Stimulated activated CD4-positive, alpha-beta T cell treated with anti-CD3 and anti-CD28 coated beads, TNF-alpha, amount 100 ng/mL, for 24 hours (primary cell): ENCODE results near the gene ARIH2.
A peak's percentile ranks its signal among the peaks of the same experiment; 100 is the strongest.

Experiments used
- DNase-seq, 3 experiments: peaks; one replicate each; pipeline ENCODE4 v3.0.0-alpha.2; 2020; ENCODE audit warnings: low read depth in 3 of 3

ARIH2 gene

GRCh38 chr3:48929358-48930035 lies 10.9 kb downstream of the ARIH2 start:
- no peak for DNase-seq

DNA sequence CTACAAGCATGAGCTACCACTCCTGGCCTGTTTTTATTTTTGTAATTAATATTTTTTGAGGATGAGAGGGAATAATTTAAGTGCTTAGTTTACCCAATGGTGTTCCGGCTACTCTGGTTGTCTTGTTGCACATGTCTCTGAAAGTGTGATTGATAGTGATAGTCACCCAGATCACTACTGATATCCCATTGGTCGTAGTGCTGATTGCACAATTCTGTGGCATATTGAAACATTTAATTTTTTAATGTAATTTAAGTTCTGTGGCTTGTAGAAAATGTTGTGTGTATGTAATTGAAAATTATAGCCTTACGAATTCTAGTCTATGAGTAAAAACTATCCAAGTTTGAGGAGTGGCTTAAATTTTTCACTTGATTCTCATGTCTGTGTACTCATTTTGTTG lies 11.9 kb downstream of the ARIH2 start:
- DNase-seq: no peak

DNA sequence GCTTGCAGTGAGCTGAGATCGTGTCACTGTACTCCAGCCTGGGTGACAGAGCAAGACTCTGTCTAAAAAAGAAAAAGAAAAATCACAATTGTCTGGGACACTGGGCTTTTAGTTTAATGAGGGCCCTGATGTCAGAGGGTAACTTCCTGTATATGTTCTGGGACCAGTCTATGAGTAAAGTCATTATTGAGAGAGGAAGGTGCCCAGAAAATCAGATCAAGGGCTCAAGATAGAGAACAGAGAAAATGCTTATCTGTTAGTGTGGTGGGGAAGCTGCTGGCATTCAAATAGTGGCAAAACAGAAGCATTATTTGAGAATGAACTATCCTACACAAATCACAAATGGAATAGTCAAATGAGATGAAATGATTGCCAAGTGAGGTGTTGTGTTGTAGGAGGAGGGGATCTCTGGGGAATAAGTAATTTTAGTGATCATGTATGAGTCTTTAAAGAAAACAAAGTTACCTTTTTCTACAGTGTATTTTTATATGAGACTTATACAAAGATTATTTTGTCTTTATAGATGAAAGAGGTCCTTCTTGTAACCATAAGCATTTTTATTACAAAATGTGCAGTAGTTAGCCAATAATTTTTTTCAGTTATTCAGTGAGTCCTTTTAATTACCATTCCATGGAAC lies 13.4 kb downstream of the ARIH2 start:
- DNase-seq: no peak

DNA sequence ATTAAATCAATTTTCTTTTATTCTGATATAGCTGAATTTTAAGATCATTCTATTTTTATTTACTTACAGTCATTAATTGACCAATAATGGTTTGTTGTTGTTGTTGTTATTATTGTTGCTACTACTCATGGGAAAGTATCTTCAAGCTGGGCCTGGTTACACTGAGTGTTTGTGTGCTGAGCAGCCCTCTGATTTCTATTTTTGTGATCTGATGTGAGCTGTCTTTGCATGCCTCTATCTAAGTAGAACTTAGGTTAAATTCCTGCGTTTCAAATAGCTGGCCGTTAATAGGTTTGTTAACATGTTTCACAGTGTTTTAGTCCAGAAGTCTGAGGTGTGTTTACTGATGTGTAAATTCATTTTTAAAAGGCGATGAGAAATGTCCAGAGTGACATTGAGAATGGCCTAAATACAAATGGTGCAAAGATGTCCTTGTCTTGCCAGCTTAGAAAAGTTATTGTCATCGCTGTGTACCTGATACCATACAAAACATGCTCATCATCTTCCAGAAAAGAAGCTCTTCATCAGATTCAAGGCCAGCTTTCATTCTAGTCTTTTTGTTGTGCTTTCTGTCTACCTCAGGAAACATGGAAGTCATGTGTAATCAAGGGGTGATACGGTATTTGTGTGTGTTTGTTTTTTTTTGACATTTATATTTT lies 15.8 kb downstream of the ARIH2 start:
- no peak for DNase-seq

DNA sequence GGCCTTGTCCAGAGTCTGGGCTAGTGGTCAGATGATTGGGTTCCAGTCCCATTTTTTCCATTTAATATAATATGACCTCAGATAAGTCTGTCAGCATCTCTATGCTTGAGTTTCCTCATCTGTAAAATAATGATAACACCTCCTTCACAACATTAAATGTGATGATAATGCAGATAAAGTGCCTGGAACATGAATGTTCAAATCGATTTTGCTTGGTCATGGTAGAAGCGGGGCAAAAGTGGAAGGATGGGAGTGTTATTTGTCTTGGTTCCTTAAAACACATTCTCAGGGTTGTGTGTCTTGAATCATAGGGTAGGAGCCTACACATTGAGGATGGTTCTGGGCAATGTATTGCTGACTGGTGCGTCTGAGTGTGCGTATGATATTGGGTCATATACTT lies 16.9 kb downstream of the ARIH2 start:
- no peak for DNase-seq

- DNase-seq: no peak
Observed at GRCh38 chr3:48938156-48938555, 19.5 kb downstream of the ARIH2 start.

- DNase-seq: no peak
Observed at GRCh38 chr3:48938689-48939088, 20.0 kb downstream of the ARIH2 start.

DNA sequence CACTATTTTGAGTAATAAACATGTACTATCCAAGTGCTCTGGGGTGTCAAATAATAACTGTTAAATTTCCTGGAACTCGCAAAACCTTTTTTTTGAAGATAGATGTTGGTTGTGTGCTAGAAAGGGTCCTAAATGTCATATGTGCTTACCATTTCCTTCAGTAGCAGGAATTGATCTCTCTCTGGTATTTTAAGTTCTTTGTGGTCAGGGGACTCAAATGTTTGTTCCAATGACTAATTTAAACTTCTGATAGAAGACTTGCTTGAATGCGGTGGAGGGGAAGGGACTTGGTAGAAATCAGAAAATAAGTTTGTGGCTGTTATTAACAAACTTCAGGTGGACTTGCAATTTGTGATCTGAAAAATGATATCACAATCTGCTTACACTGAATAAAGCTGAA lies 26.8 kb downstream of the ARIH2 start:
- DNase-seq: no peak

GRCh38 chr3:48945891-48946549 lies 27.4 kb downstream of the ARIH2 start:
- no peak for DNase-seq

DNA sequence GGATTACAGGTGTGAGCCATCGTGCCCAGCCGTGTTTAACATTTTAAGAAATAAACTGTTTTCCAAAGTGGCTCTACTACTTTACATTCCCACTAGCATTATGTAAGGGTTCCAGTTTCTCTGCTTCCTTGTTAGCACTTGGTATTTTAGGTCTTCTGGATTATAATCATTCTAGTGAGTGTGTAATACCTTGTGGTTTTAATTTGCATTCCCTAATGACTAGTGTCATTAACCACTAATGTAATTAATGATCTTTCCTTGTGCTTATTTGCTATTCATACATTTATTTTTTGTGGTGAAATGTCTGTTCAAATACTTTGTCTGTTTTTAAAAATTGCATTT lies 30.7 kb downstream of the ARIH2 start:
- no peak for DNase-seq

DNA sequence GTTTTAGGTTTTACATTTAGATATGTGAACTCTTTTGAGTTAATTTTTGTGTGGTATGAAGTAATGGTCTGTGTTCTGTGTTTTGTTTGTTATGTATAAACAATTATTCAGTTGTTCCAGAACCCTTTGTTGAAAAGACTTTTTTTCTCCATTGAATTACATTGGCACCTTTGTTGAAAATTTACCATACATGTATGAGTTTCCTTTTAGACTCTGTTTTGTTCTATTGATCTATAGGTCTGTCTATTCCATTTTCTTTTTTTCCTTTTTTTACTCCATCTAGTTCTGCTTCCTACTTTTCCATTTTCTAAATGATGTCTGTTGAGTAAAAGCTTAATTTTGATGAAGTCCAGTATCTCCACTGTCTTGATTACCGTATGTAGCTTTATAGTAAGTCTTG lies 31.4 kb downstream of the ARIH2 start:
- DNase-seq: no peak

GRCh38 chr3:48951764-48952163 lies 33.1 kb downstream of the ARIH2 start:
- no peak for DNase-seq

GRCh38 chr3:48952510-48953118 lies 34.0 kb downstream of the ARIH2 start:
- DNase-seq: peak; percentile 6 to 31 (median 17)

- DNase-seq: no peak
Observed at GRCh38 chr3:48957006-48957705, 38.5 kb downstream of the ARIH2 start.

GRCh38 chr3:48960841-48961413 lies 42.3 kb downstream of the ARIH2 start:
- no peak for DNase-seq

GRCh38 chr3:48962340-48962739 lies 43.7 kb downstream of the ARIH2 start:
- DNase-seq: no peak

DNA sequence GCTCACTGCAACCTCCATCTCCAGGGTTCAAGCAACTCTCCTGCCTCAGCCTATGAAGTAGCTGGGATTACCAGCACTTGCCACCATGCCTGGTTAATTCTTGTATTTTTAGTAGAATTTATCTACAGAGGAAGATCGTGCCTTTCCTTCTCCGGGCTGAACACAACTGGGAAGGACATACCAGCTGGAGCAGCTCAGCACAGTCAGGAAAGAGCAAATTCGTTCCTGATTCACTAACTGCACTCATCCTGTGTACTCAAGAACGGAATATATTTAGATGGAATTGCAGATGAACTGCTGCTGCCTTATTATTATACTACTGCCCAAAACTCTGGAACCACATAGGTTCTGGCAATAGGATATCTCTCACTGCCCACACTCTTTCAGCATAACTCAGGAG lies 44.3 kb downstream of the ARIH2 start:
- DNase-seq: no peak

DNA sequence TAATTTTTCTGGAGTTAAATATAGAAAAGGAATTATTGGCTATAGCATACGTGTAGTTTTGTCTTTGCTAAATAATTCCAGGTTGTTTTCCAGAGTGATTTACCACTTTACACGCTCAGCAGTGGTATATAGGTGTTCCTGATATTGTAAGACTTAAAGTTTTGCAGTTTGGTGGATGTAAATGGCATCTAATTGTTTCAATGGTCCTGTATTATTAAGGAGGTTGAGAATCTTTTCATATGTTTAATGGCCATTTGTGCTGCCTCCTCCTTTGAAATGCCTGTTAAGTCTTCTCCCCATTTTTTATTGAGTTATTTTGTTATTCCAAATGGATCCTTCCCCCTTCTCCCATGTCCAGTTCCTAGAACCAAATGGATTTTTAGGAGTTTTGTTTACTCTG lies 44.9 kb downstream of the ARIH2 start:
- DNase-seq: no peak

- no peak for DNase-seq
Observed at GRCh38 chr3:48966367-48966766, 47.7 kb downstream of the ARIH2 start.

DNA sequence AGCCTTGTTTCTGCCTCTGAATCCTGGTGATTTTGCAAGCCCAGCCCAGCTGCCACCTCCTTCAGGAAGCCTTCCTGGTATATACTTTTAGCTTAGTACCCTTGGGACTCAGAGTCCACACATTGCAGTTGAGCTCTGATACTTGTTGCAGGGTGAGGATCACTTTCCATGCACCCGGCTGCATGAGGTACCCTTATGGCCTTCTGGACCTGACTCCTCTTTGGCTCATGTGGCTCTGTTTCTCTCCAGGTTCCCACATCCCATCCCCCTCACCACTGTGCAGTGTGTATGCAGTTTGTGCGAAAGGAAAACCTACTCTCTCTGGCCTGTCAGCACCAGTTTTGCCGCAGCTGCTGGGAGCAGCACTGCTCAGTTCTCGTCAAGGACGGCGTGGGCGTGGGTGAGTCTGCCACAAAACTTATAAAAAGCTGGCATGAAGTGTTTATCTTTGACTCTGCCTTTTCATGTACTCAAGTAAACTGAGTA lies 48.3 kb downstream of the ARIH2 start:
- peak in 1 of 3 experiments; percentile 32 for DNase-seq

DNA sequence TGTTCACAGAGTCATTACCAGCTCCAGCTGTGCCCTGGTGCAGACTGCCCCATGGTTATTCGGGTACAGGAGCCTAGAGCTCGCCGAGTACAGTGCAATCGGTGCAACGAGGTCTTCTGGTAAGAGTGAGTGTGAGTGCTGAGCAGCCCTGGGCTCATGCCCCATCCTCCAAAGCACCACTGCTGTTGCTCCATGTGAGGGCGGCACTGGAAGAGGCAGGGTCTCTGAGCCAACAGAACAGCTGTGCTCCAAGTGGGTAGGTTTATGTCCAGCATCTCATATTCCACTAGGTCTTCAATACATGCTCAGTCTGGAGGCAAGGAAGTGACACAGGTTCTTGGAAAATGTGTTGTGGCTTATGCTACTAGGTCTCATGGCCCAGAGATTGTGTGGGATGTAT lies 51.9 kb downstream of the ARIH2 start:
- DNase-seq: no peak
